GM18909 (cell line): ENCODE measurements around the gene KRT82.
"Not testable (repeated sequence)": the region's sequence is repeated elsewhere in the genome, so short reads cannot be mapped to it uniquely, and the experiment has no call there.

Experiments
- ATAC-seq: cut with Tn5 transposase; IDR thresholded peaks from one replicate; pipeline ENCODE4 v1.9.1; 2021; ENCODE audit warnings: mild to moderate bottlenecking; ENCODE audit not compliant: unreplicated experiment, poor library complexity

KRT82 gene

DNA sequence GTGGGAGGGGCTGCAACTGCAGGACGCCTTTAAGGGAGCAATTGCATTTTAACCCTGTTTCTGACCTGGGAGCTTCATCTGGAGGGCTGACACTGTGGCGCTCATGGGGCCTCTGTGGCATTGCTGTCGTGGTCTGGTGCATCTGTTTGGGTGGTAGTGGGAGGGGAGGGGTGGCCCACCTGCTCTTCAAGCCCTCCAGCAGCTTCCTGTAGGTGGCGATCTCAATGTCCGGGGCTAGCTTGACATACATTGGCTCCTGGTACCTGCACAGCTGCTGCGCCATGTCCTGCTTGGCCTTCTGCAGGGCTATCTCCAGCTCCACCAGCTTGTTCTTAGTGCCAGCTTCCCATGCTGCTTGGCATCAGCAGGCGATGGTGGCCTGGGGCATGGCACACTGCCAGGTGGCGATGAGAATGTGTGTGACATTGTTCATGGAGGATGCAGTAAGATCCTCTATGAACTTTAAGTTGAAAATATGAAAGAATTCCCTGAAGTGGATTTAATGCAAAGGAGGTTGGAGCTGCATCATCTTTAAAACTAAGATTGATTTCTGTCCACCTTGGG lies 7.7 kb upstream of the KRT82 start:
- ATAC-seq, result no peak

DNA sequence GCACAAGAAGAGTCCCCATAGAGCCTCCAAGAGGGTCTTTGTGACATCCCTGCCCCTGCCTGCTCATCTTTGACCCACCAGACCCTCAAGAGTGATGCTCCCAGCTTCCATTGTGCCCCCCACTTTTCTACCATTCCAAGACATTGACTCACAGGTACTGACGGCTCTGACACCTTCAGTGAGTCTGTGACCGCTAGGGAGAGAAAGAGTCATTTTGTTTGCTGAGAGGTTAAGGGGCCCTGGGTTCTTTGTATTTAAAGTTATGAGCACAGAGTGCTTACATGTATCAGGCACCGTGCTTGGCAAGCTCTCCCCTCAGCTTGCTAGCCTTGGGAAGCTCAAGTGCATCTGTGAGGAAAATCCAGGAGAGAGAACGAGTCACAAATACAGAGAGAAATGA lies 7.1 kb upstream of the KRT82 start:
- ATAC-seq, result no peak

DNA sequence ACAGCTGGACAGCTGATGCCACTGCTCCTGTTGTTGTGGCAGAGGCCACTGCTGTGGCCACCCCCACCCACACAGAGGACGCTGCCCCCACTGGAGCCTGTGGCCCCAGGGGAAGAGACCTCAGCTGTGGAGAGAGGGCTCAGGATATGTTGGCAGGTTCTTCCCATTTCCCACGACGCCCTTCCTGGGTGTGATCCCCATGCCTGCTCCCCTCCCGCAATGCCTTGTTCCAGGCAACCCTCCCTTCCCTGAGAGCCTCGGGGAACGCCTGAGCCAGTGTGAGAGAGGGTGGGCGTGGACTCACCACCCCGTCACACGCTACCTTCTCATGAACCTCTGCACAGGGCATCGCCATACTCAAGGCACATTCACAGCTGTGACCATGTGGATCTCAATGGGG lies 5.7 kb upstream of the KRT82 start:
- ATAC-seq, result no peak

DNA sequence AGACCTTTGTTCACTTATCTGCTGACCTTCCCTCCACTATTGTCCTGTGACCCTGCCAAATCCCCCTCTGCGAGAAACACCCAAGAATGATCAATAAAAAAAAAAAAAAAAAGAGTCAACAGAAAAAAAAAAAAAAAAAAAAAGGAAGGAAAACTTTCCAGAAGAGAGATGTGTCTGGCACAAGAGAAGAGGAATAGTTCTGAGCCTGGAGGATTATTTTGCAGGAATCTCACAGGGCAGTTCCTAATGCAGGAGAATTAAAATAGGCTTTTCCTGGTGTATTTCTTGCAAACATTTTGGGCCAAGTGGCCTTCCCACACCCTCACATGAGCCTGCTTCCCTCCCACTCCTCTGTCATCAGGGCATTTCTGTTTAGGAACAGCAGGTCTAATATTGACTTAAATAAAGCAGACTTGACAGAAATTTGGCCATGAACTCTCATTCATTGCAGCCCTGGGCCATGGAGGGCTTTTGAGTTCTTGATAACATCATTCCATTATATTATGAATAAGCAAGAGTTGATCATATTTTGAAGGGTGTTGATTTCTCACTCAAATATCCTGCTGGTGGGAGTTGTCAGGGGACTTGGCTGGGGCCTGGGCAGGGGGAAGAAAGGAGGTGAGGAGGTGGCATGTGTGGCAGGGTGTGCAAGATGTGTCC lies 4.6 kb upstream of the KRT82 start:
- not testable (repeated sequence) for ATAC-seq

DNA sequence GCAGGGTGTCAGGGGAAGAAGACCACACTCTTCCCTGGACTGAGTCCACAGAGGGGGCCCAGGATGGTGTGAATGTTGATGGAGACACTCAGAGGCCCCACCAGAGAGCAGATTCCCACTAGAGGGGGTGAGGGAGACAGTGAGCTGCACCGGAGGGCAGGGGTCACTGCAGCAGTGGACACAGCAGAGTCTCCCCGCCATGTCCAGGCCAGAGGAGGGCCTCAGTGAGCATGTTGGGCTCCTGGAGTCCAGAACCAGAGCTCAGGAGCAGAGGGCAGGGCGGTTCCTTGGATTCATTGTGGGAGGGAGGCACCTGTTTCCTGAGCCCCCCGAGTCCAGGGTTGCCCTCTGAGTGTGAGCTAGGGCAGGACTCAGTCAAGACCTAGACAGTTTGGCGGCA lies 1.8 kb upstream of the KRT82 start:
- no peak for ATAC-seq

DNA sequence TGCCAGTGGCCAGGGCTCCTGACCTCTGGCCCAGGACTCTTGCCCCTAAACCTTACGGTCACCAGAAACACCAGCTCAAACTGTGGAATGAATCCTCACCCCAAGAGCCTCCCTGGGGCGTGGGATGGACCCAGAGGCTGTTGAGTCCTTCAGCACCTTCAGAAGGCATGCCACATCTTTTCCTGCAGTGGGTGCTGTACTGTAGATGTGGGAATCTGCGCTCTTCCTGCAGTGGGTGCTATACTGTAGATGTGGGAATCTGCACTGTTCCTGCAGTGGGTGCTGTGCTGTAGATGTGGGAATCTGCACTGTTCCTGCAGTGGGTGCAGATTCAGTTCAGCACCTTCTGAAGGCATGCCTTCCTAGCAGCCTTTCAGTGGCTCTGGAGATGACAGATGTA lies 1.2 kb downstream of the KRT82 start:
- ATAC-seq, result no peak

DNA sequence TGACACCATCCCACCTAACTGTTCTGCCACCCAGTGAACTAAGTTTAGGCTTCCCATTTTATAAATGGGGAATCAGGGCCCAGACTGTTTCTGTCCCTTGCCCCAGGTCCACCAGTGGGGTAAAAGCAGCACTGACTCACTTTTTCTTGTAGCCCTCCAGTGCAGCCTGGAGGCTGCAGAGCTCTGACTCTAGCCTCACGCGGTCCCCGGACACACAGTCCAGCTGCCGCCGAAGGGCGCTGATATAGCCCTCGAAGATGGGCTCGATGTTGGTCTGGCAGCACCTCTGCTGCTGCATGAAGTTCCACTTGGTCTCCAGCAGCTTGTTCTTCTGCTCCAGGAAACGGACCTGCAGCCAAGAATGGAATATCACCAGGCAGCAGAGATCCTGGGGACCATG lies 2.6 kb downstream of the KRT82 start:
- ATAC-seq, result no peak

DNA sequence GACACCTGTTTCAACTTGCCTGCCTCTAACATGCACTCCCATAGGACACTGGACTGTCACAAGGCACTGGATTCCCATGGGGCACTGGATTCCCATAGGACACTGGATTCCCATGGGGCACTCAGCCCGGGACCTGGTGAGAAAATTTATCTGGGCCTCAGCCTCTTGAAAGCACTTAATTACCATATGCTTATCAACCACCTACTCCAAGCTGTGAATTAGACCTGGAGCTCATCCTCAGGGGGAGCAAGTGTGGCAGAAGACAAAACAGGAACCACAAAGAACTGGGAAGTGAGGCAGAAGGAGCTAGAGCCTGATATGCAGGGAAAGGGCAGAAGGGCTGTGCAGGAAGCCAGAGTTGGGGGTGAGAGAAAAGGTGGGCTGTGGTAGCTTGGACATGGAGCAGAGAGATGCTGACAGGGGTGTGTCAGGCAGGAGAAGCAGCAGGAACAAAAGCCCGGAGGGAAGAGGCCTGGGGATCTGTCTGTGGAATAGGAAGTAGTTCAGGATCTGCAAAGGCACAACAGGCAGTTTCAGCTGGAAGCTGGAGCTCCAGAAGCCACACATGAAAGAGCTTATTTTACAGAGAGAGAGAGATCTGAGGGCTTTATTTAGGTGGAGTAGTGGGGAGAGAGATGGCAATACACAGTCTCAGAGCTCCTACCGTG lies 3.1 kb downstream of the KRT82 start:
- no peak for ATAC-seq

DNA sequence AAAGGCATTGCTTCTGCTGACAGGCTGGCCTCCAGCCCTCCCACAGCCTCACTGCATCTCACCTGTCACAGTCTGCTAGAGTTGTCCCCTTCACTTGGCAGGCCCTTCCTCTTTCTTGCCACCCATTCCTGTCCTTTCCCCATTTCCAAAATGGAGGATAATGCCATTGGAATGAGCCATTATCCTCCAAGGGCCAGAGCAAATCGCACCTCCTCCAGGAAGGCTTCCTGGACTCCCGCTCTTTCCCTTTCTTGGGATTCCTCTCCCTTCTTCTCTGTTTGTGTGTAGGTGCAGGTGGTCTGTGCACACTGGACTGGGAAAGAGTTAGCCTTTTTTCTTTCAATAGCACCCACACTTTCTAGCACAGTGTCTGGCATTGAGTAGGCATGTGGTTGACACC lies 3.8 kb downstream of the KRT82 start:
- no peak for ATAC-seq

DNA sequence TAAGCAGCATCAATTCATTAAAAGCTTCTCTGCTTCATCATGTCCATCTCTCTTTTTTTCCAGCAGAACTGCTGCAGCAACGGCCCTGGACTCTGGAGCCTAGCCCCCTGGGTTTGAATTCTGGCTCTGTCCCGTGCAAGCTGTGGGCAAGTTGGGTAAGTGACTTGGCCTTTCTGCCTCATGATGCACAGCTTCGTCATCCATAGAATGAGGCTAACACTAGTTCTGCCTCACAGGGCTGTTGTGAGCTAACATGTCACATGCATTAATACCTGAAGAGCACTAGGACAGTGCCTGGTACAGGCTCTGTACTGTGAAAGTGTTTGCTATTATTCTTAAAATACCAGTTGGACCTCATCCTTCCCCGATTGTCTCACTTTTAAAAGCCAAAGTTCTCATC lies 4.2 kb downstream of the KRT82 start:
- no peak for ATAC-seq

DNA sequence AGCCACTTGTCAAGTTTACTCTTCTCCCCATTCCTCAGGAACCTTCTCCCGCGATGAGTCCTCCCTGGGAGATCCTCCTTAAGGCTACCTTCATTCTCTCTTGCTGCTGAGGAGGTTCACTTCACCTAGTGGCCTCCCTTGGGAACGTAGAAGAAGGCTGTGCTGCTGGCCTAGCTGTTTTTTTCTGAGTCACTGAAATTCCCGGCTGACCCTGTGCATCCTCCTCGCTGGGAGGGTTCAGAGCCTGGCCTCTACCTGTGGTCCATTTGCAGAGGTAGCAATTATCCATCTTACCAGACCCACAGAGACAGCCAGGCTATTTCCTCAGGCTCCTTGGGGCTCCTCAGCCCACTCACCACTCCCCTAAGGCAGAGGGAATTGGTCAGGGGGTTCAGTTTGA lies 4.6 kb downstream of the KRT82 start:
- ATAC-seq, result no peak

DNA sequence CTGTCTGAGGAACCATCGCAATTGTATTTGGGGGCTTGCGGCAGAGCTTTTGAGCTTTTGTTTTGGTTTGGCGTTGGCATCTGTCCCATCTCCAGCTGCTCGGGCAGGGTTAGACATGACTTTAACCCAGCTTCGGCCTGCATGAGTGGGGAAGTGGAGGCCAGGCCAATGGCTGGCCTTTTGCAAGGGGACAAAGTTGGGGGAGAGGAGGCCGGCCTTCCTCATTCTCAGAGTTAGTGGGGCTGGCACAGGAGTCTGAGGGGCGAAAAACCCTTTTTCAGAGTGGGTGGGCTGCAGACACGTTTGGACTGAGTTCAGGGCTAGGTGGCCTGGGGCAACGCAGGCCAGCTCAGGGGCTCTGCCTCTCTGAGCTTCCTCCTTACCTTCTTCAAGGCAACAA lies 5.2 kb downstream of the KRT82 start:
- ATAC-seq, result no peak

DNA sequence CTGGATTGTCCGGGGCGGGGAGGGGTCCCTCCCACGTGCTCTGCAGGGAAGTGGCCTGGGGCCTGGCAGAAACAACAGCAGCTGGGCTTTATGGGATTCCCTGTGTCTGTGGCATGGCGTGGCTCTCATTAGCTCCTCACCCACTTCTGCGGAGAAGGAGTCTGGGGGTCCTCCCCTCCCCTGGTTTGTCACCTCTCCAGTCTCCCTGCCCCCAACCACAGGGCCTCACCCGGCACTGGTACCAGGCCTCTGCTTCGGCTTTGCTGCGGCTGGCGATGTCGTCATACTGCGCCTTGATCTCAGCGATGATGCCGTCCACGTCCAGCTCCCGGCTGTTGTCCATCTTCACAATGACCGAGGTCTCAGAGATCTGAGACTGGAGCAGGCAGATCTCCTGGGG lies 6.4 kb downstream of the KRT82 start:
- ATAC-seq, result no peak

DNA sequence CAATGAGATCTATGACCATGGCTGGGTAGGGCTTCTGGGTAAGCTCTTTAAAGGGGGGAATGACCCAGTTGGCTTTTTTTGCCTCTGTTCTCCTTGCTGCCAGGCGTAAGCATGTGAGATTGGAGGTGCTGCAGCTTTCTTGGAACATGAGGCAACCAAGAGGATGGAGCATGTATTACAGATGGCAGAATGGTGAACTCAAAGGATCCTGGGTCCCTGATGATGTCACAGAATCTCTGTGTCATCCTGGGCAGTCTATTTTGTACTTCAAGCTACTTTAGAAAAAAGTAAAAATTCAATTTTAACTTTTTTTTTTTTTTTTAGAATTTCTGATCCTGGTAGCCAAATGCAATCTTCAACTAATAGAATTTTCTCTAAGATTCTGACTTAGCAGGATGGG lies 8.0 kb downstream of the KRT82 start:
- ATAC-seq, result no peak

DNA sequence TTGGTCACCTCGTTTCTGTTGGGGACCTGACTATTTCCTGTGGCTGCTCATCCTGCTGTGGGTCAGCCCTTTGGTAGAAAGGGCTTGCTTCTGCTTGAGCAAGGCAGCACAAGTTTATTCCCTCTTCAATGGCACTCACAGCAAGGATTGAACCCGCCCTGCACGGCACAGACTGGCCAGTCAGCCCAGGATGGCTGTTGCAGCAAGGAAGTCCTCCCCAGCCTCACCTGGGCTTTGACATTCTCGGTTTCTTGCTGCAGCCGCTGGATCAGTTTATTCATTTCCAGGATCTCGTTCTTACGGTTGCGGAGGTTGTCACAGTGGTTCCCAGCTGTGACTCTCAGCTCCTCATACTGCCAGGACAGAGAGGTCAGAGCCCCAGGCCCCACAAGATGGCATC lies 9.5 kb downstream of the KRT82 start:
- ATAC-seq, result no peak

DNA sequence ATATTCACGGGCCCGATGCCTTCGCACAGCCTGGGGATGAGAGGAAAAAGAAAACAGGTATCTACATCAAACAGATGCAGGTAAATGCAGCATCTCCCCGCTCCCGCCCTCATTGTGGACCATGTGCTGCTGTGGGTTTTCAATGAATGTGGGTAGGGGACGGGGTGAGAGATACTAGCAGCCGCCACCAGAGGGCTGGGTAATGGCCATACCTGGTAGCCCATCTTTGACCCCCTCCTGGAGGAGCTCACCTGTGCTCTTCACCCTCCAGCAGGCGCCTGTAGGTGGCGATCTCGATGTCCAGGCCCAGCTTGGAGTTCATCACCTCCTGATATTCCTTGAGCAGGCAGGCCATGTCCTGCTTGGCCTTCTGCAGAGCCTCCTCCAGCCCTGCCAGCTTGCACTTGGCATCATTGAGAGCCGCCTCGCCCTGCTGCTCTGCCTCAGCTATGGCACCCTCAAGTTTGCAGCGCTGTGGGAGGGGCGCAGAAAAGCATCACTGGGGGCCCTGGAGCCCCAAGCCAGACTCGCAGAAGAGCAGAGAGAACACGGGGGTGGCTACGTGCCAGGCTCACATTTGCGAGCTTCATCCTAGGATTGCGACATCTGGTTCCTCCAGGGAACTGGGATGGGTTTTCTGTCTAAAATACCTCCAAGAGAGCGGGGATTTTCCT lies 10.2 kb downstream of the KRT82 start:
- no peak for ATAC-seq

DNA sequence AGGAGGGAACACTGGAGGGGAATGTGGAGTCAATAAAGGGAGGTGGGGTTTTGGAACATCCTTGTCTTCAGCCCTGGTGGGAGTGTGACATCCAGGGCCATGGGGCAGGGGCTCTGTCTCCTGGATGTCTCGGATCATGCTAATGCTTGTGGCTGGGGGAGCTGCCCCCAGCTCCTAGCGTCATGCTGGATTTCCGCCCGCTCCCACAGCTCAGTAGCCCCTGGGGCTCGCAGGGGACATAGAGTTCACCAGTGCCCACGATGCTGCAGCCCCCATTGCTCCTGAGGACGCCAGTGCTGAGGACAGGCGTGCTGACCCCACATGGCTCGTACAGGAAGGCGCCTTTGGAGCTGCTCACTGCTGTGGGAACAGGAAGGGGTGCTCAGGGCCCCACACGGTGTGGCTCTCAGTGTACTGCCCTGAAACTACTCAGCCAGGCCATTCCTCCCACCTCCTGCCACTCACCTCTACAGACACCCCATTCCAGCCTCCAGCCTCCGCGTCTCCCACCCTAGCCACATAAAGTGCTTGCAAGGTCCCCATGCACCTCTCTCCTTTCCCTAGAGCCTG lies 11.2 kb downstream of the KRT82 start:
- ATAC-seq, result no peak

DNA sequence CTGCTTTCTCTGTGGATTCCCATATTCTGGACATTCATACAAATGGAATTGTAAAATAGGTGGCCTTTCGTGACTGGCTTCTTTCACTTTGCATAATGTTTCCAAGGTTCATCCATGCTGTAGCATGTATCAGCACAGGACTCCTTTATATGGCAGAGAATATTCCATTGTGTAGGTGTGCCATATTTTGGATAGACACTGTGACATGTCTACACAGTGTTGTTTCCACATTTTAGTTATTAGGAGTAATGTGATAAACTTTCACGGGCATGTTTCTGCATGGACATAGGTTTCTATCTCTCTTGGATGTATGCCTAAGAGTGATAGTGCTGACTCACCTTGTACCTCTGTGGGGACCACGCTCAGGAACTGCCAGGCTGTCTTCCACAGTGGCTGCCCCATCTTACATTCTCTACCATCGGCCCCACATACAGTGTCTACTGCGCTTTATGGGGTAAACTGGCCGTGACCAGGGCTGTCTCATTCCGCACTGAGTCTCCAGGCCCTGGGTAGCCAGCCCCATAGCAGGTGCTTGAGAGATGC lies 13.6 kb downstream of the KRT82 start:
- no peak for ATAC-seq

DNA sequence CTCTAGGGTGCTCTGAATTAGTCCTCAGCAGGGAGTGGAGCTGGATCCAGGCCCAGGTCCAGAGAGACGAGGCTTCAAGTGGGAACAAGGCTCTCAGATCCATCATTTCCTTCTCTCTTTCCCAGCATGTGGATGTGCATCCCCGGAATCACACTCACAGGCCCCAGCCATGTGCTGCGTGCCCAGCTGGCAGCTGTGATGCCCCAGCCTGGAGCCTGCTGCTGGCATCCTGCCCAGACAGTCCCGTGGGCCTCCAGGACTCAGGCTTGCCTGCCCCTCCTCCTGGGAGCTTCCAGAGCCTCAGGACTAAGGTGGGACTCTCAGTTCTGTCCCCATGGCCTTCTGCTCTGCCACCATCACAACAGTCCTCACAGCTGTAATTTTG lies 14.5 kb downstream of the KRT82 start:
- no peak for ATAC-seq

DNA sequence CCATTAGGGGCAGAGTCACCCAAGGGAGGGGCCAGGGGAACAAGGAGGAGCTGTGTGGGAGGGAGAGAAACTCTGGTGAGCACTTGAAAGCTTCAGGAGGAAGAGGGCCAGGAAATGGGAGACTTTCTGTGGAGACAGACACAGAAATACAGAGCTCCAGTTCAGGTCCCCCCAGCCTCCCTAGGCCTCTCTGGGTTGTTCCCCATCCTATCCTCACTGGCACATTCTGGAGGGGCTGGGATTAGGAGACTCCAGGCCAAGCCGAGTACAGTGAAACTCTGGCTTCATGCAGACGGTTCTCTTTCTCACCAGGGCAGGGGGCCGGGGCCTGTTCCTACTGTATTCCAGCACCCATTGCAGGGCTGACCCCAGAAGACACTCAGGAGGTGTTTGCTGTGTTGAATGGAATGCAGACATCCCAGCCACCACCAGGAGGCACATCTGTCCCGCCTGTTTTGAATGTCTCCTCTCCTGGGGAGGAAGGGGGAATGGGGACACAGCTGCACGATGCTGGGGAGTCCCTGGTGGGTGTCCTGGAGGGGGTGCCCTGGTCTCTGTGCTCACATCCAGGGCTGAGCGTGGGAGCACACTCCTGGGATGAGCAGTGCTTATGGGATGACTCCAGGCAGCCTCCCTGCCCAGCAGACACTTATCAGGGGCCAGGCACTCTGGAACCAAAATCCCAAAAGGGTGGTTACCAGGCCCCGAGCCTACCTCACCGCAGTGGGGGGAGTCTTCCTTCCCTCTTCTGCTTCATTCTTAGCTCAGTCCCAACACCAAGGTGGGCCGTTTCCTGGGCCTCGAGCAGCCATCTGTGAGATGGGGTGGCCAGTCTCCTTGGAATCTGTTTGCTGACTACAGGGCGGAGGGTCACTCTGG lies 15.2 kb downstream of the KRT82 start:
- ATAC-seq, result no peak
